GM19351 (cell line): ENCODE results near the gene NAV2.
"Not testable (repeated sequence)": the region's sequence is repeated elsewhere in the genome, so short reads cannot be mapped to it uniquely, and the experiment has no call there.

Experiments
- ATAC-seq: cut with Tn5 transposase; IDR thresholded peaks from one replicate; pipeline ENCODE4 v1.9.1; 2021; ENCODE audit warnings: mild to moderate bottlenecking, moderate library complexity; ENCODE audit not compliant: unreplicated experiment

The NAV2 gene

DNA sequence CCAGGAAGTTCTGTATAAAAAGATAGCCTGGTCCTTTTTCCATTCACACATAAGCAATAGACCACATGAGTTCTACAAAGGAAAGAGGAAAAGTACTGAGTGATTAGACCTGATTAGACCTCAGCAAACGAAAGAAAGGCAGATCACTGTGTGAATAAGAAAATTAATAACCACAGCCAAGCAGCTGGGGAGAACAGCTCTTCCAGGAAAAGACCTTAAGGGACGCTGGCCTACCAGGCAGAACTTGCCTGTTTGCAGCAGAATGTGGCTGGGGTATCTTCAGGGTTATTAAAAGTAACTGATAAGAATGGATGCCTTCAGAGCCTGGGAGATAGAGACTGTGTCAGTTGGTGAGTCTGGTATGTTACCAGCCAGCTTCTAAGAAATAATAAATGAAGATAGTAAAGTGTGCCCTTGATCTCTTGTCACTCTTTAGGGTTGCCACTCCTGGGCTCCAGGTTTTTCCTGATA, 274.7 kb downstream of the NAV2 start:
- no peak for ATAC-seq

DNA sequence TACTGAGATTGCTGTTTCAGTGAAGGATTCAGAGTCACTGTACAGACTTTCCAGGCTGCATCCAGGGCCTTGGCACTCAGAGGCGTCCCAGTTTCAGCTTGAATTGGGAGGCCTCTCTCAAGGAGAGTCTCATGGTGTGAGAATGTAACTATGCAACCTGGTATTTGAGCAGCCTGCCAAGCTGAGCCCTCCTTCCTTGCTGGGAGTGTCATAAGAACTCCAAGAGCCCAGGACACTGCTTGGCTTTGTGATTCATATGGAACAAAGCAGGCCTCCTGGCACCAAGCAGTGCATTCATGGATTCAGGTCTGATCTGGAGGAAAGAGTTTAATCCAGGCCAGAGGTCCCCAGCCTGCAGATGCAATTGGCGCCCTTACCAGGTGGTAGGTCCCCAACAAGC, 276.0 kb downstream of the NAV2 start:
- no peak for ATAC-seq

DNA sequence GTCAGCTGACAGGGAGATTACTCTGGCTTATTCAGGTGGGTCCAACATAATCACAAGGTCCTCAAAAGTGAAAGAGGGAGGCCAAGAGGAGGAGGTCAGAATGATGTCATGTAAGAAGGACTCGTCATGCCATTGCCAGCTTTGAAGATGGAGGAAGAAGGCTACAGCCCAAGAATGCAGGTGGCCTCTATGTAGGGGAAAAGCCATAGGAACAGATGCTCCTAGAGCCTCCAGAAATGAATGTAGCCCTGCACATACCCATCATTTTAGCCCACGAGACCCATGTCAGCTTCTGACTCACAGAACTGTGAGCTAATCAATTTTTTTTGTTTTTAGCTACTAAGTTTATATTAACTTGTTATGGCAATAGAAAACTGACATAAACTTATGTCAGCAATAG, 276.6 kb downstream of the NAV2 start:
- ATAC-seq, result no peak

DNA sequence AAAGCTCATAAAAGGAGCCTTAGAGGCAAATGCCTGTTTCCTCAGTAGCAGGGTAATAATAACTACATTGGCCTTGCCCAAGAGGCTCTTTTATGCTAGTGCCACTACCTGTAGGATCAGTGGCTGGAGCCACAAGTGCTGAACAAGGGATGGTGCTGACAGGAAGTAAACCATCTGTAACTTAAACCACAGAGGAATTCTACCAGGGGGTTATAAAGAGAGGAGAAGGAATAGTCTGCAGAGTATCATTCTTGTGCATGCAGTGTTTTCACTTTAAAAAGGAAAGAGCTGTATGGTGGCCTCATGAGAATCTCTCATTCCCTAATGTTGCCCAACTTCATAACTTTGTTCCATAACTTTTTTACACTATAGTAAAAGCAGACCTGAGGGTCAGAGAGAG, 279.5 kb downstream of the NAV2 start:
- ATAC-seq, result no peak

DNA sequence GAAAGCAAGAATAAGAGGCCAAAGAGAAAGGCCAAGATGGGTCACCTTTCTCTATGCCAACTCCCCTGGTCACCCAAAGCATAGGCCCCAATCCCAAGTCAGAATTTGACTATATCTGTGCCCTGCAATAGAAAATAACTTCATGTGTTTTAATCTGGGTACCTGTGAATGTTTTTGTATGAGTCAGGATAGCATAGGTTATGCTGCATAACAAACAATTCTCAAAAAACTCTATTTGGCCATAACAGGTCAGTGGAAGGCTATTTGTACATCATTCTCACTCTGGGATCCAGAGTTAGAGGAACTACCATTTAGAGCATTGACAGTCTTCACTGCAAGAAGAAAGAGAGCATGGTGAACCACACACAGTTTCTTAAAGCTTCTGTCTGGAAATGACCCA, 280.4 kb downstream of the NAV2 start:
- no peak for ATAC-seq

DNA sequence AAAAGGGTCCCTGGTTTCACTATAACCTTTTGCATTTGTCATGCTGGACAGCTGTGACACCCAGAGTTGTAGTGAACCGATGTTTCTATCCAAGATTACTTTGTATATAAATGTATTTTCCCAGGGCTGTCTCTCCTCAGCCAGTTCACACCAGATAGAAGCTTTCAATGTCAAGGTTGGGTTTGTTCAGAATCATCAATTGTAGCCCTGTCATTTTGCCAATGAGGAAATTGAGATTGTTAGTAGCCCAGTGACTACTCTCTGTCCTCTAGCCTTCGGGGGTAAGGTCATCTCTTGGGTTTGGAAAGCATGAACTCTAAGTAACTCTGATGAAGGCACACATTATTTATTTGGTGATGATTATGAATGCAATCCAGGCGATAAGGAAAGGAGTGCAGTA, 282.0 kb downstream of the NAV2 start:
- ATAC-seq, result no peak

DNA sequence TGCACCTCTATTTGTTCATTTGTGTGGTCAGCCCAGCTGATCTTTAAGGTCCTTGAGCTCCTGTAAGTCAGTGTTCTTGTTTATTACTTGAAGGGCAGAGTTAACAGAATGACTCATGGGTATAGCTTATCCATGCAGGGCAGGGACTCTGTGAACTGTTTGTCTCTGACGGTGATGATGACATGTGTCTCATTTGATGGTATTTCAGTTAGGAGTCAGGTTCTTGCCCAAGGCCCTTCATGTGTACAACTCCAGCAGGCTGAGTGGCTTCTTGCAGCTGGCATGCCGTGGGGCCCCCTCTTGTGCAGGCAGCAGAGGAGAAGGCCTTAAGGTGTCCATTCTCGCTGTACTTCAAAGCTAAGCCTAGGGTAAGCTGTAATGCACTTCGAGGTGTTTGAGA, 282.5 kb downstream of the NAV2 start:
- no peak for ATAC-seq

DNA sequence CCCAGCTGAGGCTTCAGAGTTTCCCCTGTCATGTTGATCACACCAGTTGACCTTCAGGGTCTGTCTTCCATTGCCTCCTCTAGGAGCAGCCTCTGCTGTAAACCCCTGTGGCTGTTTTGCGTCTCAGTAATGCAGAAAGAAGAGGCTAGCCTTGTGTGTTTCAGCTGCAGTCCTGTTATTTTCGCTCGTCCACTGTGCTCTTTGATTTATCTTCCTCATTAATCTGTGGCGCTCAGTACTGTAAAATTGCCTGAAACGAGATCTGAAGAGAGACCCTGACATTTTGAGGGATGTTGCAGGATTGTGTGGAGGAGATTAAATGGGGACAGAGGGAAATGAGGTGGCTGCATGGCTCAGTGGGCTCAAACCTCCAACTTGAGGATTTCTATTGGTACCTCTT, 283.9 kb downstream of the NAV2 start:
- no peak for ATAC-seq

DNA sequence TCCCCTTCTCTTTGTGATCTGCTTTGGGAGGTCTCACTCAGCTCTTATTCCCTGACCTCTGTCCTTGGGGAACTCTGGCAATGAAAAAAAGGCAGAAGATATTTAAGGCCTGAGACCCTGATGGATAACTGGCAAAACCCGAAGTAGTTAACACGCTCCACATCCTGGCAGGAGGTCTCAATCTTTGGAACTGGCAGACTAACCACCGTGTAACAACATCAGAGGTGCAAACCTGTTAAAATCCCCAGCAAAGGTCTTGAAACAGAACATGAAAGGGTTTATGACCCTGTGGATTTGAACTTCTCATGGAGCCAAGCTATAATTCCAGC, 287.3 kb downstream of the NAV2 start:
- no peak for ATAC-seq

DNA sequence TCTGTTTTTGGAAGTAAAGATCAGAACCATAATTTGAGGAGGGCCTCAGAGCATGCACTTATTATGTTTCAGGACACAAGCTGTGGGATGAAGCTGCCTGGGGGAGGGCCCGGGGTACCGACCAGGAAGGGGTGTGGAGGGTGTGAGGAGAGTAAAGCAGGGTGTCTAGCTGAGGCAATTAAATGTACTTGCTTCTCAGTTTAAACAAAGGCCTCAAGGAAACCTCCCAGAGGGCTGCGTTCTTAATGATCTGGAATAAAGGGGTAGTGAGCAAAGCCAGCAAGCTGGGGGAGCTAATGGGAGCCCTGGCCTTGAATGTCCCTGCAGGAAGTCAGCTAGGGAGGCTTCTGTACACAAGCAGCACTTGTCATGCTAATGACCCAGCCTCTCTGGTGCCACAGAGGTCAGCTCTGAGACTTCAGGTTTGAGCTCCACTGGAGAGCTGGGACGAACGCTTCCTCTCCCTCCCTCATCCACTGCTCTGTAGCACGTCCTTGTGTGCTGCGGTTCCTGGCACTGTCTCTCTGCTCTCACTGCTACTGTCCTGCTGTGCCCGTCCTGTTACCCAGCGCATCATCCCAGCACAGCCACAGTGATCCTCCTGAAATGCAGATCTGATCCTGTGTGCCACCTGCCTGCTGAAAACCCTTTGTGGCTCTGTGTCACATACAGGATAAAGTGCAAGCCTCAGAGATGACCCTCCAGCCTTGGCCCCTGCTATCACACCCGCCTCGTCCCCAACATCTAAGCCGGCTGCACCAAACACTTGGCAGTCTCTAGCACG, 287.9 kb downstream of the NAV2 start:
- no peak for ATAC-seq

DNA sequence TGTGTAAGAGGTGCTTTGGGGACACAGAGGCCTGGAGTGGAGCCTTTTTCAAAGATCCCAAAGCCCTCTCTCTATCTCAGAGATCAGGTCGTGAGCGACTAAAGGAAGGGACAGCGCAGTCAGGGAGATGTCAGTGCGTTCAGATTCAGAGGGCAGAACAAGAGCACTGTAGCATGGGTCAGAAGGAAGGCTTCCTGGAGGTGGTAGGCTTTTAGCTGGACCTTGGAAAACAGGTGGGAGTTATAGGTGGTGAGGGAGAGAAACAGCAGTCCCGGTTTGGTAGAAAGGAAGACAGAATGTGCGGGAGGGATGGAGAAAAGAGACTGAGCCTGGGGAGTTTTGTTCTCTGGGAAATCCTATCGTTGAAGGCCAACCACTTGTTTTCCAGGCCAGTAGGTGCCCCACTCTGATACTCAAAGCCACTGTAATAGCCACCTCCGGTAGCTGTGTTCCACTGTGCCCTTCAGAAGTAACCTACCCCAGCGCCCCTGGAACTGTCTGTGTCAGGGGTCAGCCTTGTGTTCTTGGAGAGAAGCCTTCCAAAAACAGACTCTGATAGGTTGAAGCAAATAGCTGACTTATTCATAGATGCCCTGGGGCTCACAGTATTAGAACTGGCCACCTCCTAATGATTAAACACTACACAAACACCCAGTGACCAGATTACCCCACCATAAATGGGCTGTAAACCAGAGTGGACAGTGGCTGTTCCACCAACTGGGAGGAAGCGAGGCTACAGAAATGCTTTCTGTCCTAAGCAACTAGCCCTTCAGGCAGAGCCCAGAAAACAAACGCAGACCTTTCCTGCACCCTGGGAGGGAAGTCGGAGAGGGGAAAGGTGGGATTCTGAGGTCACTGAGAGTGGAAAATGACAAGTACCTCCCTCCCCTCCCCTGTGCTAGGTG, 289.9 kb downstream of the NAV2 start:
- ATAC-seq, result no peak

DNA sequence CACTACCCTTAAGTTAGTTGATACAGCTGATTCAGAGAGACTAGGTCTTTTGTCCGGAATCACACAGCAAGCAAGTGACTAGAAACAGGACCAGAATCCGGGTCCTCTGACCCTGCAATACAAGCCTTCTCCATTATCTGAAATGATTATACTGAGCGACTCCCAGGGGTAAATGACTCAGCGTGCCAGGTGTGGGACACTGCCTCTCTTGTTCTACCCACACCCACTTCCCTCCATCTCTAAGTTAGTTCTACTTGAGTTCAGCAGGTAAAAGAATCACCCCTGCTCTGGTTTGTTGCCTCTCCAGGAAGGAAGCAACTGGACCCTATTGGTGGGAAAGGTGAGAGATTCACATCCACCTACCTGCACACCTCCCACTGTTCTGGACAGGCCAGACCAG, 290.7 kb downstream of the NAV2 start:
- ATAC-seq, result no peak

DNA sequence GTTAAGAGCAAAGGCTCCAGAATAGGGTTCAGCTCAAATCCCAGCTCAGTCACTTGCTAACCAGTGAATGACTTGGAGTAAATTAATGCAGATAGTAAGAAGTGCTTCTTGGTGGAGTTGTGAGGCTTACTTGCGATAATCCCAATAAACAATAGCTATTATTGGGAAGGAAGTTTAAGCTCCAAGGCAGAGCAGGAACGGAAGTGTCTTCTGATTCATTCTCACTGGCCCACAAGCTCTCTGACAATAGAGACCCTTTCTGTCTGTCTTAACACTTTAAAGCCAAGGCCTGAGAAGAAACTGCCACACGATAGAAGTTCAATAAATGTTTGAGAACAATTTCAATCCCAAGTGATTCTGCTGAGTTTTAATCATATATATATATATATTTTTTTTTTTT, 292.2 kb downstream of the NAV2 start:
- no peak for ATAC-seq

DNA sequence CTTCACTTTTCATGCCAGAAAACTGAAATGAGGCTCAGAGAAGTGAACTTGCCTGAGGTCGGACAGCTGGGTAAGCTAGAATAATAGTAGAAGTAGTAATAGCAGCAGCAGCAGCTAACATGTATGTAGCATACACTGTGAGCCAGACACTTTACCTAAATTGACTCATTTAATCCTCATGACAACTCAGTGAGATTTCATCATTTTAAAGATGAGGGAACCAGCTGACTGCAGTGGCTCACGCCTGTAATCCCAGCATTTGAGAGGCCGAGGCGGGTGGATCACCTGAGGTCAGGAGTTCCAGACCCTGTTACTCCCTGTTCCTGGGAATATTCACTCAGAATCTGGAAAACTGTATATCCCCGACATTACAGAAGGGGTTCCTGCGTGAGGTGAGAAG, 293.1 kb downstream of the NAV2 start:
- no peak for ATAC-seq

DNA sequence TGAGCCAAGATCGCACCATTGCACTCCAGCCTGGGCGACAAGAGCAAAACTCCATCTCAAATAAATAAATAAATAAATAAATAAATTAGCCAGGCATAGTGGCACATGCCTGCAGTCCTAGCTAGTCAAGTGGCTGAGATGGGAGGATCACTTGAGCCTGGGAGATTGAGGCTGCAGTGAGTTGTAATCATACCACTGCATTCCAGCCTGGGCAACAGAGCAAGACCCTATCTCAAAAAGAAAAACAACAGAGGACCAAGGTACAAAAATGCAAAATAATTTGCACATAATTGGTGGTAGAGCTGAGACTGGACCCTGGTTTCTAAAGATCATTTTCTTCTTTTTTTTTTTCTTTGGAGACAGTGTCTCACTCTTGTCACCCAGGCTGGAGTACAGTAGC, 294.0 kb downstream of the NAV2 start:
- not testable (repeated sequence) for ATAC-seq

DNA sequence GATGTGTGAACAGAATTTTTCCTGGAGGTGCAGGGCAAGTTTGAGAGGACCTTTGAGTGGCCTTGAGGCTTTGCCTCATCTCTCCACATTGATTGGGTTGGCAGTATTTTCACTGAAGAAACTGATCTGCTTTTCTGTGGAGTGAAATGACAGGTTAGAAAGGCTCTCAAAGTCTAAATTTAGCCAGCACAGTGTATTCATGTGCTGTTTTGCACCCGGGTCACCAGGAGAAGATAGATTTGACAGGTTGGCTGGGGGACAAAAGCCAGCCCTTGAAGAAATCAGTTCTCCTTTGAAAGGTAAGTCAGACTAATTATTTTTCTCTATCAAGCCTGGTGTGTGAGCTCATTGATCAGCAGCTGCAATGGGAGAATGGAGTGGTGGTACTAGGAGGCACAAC, 294.7 kb downstream of the NAV2 start:
- no peak for ATAC-seq

DNA sequence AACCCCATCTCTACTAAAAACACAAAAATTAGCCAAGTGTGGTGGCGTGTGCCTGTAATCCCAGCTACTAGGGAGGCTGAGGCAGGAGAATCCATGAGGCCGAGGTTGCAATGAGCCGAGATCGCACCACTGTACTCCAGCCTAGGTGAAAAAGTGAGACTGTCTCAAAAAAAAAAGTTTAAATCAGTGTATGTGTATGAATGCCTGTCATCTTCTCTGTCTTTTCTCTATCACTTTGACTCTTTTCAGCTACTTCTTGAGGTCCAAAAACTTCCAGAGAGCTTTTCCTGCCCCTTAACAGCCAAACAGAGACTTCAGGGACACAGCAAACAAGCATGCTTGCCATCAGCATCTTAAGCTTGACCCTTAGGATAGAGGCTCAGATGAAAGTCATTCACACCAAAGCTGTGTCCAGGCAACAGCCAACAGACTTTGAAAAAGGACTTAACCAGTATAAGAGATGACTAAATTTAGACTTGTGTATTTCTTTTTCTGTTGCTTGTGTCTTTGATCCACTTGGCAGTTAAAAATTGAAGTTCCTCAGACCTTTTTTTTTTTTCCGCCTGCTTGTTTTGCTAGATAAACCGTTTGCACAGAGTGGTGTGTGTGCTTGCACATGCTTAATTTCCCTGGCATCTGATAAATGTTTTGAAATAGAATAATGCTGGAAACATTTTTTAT, 295.7 kb downstream of the NAV2 start:
- ATAC-seq, result no peak

DNA sequence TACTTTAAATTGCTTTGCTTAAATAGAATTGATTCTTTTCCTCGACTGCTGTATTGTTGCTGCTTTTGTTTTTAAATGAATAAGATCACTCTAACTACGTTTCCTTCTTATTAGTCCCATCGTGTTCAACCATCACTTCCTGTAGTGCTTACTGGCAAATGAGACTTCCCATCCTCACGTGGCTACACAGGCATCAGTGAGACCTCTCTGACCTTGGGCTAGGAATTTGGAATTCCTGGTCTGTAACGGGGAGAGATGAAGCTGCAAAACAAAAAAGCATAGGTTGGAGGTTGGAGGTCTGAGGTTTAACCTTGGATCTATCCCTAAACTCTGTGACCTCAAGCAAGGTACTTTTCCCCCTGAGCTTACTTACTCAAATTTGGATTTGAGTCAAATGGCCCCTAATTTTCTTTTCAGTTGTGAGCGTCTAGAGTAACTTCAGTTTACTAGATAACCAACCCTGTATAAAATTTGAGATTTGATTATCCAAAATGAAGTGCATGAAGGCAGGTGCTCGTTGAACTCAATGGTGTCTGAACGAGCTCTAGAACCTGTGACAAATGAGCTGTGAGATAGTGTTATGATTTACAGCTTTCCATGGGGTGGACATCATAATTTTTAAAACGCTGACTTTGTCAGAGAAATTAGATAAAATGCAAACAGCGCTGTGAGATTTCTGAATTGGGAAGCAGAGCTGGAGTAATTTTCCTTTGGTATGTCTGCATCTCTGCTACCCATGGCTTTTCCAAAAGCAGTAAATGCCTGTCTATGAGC, 296.4 kb downstream of the NAV2 start:
- no peak for ATAC-seq

DNA sequence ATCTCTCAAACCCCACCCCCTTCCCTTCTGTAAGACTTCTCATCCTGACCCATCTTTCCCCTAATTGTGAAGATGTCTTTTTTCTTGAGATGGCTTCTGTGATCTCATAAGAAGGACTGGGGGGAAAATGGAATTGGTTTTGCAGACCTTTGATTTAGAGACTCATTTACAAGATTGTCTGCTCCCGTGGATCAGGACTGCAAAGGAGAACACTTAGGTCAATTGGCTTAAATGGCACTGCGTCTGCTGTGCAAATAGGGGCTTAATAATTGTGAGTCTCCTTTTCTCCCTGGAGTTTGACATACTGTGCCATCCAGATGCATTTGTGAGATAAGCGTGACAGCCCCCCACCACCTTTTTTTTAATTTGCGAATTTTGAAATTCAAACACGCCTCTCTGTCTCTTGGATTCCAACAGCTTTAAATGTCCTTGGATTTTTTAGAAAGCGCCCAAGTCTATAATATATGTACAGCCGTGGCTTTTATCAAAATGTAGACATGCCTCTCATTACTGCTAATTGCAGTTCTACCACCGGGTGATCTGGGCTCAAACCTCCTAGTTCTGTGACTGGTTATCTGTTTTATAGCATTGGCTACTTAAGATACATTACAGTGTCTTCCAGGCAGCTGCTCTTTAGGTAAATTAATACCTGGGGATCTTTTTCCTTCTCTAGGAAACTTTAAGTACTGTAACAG, 297.7 kb downstream of the NAV2 start:
- no peak for ATAC-seq

DNA sequence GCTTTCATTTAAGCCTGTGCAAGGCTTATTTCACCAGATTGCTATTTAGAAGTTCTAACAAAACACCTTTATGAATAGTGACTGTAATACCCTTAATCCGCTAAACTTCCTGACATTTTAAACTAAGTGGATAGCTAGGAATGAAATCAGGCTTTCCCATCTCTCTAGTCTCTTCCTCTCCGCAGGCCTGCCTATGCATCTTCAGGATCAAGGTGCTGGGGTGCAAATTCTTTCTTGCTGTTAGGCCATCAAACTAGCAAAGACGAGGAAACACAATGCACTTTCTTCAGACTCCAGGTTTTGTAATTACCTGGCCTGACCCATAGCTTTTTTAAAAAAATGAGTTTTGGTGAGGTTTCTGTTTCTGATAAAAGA, 298.2 kb downstream of the NAV2 start:
- no peak for ATAC-seq
